Transverse colon (tissue), 4 donors: ENCODE results near the gene TTLL5. TPM values are rescaled to one million over a fixed set of nuclear protein-coding genes. Genes with fewer than 3 reads are reported as not detected.

ENCODE experiments used
- DNase-seq: peaks from one replicate; pipeline ENCODE4 v3.0.0-alpha.2; 2019
- H3K27ac ChIP-seq, 4 donors: fragments of 200-600 bp; sonication (generic); 2 replicates each; pipeline ENCODE4 v1.5.1; 2016 to 2018; ENCODE audit warnings: inconsistent platforms in 4 of 4
- H3K27me3 ChIP-seq: fragments of 200-600 bp; sonication (generic); 2 replicates; pipeline ENCODE4 v1.5.1; 2017; ENCODE audit warnings: inconsistent platforms
- H3K36me3 ChIP-seq, 4 donors: fragments of 200-600 bp; sonication (generic); 2 replicates each; pipeline ENCODE4 v1.5.1; 2017 to 2019; ENCODE audit warnings: inconsistent platforms in 4 of 4
- H3K4me1 ChIP-seq, 4 donors: fragments of 200-600 bp; sonication (generic); 2 replicates each; pipeline ENCODE4 v1.5.1; 2017 to 2020; ENCODE audit warnings: inconsistent platforms in 4 of 4
- H3K4me3 ChIP-seq, 4 donors: fragments of 200-600 bp; sonication (generic); 1 replicate in 1 of 4; 2 replicates in 3 of 4; pipeline versions ENCODE4 v1.5.1 to v1.6.1; 2017 to 2019; ENCODE audit warnings: inconsistent platforms in 4 of 4
- H3K9me3 ChIP-seq, 2 donors: fragments of 200-600 bp; sonication (generic); 2 replicates each; pipeline ENCODE4 v1.5.1; 2017 to 2019; ENCODE audit warnings: inconsistent platforms in 2 of 2
- EP300 ChIP-seq: sonication (generic); formaldehyde crosslinking; IDR thresholded peaks from one replicate; pipeline ENCODE4 v1.6.1; 2017; ENCODE audit warnings: antibody characterized with exemption, low read depth
- POLR2A ChIP-seq: fragments of 450-650 bp; IDR thresholded peaks from one replicate; pipeline ENCODE4 v1.6.1; 2016; ENCODE audit warnings: antibody characterized with exemption, mild to moderate bottlenecking, moderate library complexity
- POLR2AphosphoS5 ChIP-seq, 3 donors: sonication (generic); formaldehyde crosslinking; IDR thresholded peaks; one replicate each; pipeline ENCODE4 v1.6.1; 2016; ENCODE audit warnings: antibody characterized with exemption in 3 of 3
- WGBS, 2 donors: methylation state at CpG; one replicate each; pipeline ENCODE4 v1.1.5; 2018; ENCODE audit warnings: low coverage in 1 of 2; 5-methylcytosine and 5-hydroxymethylcytosine counted together
- in situ Hi-C, 4 donors: fragments of 200-750 bp; cut with MboI; loops; one replicate each; pipeline versions ENCODE4 v1.15.0 to v1.15.1; 2017; ENCODE audit warnings: low sequenced_read_pairs in 3 of 4, low pct_ligation_motif_present in 1 of 4, low pct_unique_long_range_greater_than_20kb in 1 of 4
- intact Hi-C: fragments of 100-400 bp; cut with DNase I; formaldehyde crosslinking; loops from one replicate; pipeline ENCODE4 v1.15.1; 2023; ENCODE audit warnings: low total_unique reads
- total RNA-seq, 4 donors: library from RNA; depleted of rRNA; stranded (reverse); fragments of >200 nt; gene quantifications; one replicate each; pipeline ENCODE4 v1.1.0, GENCODE V29; 2016
- TF ChIP-seq, protein P1 (sequence below), 5 experiments: fragments of 200-600 bp in 3 of 5; fragments of 450-650 bp in 2 of 5; sonication (generic) in 3 of 5; IDR thresholded peaks; 1 replicate in 2 of 5; 2 replicates in 3 of 5; pipeline ENCODE4 v1.5.1; 2016 to 2017; ENCODE audit warnings: antibody characterized with exemption in 5 of 5, inconsistent platforms in 3 of 5, mild to moderate bottlenecking in 2 of 5, moderate library complexity in 1 of 5

Gene TTLL5
- total RNA-seq, 4 donors from 2014 or later, result 16.1 to 264 (median 40.8) TPM

DNA sequence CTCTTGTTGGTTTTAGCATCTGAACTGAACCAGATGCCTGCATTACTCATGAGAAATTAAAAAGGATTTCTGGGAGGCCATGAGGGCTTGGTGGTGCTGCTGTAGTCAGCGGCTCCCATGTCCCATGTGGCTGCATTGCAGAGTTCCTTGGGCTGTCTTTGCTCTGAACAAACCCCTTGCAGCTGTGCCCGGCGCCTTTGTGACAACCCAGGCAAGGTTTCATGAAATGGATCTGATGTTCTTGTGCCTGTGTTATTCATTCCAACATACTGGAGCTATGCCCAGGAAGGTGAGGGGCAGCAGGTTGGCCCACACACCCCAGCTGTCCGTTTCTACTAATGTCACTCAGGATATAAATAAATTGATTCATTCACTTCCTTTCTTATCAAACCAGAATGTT, 280.0 kb downstream of the TTLL5 start:
- H3K36me3 ChIP-seq, result no peaks in the 10 kb centered on the region

DNA sequence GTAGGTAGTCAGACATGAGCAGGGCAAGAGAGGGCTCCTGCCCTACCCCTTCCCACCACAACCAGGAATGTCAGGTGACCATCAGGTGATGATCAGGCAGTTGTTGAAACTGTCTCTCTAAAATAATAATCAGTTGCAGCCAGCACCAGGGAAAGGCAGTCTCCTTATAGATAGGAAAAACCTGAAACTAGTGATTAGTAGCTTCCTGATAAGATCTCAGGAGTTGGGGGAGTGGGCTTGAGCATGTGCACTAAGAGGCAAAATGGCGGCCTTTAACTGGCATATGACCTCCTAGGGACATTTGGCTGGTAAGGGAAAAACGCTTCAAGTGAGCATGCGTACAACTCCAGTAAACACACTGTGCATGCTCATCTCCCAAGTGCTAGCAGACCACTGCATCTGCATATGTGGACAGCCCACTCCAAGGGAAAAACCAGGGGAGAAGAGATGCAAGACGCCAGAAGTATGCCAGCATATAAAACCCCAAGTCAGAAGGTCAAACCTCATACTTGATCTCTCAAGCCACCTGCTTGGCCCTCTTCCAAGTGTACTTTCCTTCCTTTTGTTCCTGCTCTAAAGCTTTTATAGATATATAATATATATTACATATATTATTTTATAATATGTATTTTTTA, 283.7 kb downstream of the TTLL5 start:
- no peak overlapping the region for H3K27ac ChIP-seq
- DNase-seq, result no peak
- 67 to 87% methylated on average over 1 to 4 of the region's 4 CpGs for WGBS, 2 donors
- intact Hi-C loops, result no loop called here
- in situ Hi-C loops, result no loop called here
- TF ChIP-seq POLR2A (no peak), EP300 (no peak), POLR2AphosphoS5 (IDR thresholded peaks at IDR 0.05) (no peak)
- TF ChIP-seq, protein P1, sequence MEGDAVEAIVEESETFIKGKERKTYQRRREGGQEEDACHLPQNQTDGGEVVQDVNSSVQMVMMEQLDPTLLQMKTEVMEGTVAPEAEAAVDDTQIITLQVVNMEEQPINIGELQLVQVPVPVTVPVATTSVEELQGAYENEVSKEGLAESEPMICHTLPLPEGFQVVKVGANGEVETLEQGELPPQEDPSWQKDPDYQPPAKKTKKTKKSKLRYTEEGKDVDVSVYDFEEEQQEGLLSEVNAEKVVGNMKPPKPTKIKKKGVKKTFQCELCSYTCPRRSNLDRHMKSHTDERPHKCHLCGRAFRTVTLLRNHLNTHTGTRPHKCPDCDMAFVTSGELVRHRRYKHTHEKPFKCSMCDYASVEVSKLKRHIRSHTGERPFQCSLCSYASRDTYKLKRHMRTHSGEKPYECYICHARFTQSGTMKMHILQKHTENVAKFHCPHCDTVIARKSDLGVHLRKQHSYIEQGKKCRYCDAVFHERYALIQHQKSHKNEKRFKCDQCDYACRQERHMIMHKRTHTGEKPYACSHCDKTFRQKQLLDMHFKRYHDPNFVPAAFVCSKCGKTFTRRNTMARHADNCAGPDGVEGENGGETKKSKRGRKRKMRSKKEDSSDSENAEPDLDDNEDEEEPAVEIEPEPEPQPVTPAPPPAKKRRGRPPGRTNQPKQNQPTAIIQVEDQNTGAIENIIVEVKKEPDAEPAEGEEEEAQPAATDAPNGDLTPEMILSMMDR (IDR thresholded peaks at IDR 0.05), result no peak
- H3K36me3 ChIP-seq, result no peaks in the 10 kb centered on the region
- no peak overlapping the region for H3K4me3 ChIP-seq
- H3K4me1 ChIP-seq, result no peaks in the 10 kb centered on the region
- no peaks in the 10 kb centered on the region for H3K9me3 ChIP-seq
- H3K27me3 ChIP-seq, result no peaks in the 10 kb centered on the region

More for the DNA sequence above, 280.0 kb downstream of the TTLL5 start:
- in situ Hi-C loops (no loop called here), intact Hi-C loops (no loop called here)
- Histone ChIP-seq H3K4me3 (no peak overlapping the region), H3K4me1 (no peaks in the 10 kb centered on the region), H3K27ac (no peak overlapping the region), H3K27me3 (no peaks in the 10 kb centered on the region), H3K9me3 (no peaks in the 10 kb centered on the region)
- no peak for TF ChIP-seq POLR2AphosphoS5 (IDR thresholded peaks at IDR 0.05)
- DNase-seq, result no peak
- 90 to 100% methylated on average over 1 to 4 of the region's 4 CpGs for WGBS, 2 donors

DNA sequence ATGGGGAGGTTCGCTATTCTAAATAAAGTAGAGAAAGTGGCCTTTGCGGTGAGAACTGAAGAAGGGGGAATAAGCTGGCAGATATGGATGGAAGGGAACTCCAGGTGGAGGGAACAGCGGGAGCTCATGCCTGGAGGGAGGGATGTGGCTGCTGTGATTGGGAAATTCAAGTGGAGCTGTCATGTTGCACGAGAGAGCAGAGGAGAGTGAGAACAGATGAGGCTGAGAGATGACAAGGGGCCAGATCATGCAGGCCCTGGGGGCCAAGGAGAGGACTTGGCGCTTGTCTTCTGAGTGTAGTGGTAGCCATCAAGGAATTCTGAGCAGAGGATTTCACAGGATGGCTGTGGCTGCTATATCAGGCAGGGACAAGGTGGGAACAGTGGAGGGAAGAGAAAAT, 285.7 kb downstream of the TTLL5 start:
- in situ Hi-C loops (no loop called here), intact Hi-C loops (no loop called here)
- DNase-seq, result no peak
- Histone ChIP-seq H3K27me3 (no peaks in the 10 kb centered on the region), H3K4me3 (no peak overlapping the region), H3K36me3 (no peaks in the 10 kb centered on the region), H3K4me1 (no peaks in the 10 kb centered on the region), H3K9me3 (no peaks in the 10 kb centered on the region), H3K27ac (no peak overlapping the region)
- 93 to 97% methylated on average over 5 of the region's 5 CpGs for WGBS, 2 donors
- TF ChIP-seq, protein P1 (IDR thresholded peaks at IDR 0.05), result no peak
- TF ChIP-seq POLR2AphosphoS5 (IDR thresholded peaks at IDR 0.05) (no peak), EP300 (no peak), POLR2A (no peak)

DNA sequence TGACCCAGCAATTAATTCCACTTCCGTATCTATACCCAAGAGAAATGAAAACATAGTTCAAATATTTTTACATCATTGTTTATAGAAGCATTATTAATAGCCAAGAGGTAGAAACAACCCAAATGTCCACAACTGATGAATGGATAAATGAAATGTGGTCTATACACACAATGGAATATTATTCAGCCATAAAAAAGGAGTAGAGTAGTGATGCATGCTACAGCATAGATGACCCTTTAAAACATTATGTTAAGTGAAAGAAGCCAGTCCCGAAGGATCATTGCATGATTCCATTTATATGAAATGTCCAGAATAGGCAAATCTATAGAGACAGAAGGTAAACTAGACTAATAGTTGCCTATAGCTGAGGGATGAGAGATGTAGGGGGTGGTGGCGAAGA, 291.4 kb downstream of the TTLL5 start:
- TF ChIP-seq POLR2A, result no peak
- TF ChIP-seq, protein P1 (IDR thresholded peaks at IDR 0.05), result no peak
- TF ChIP-seq POLR2AphosphoS5 (IDR thresholded peaks at IDR 0.05), result no peak
- TF ChIP-seq EP300, result no peak

More for the DNA sequence above, 291.4 kb downstream of the TTLL5 start:
- Histone ChIP-seq H3K27ac (no peak overlapping the region), H3K4me3 (no peak overlapping the region), H3K36me3 (no peaks in the 10 kb centered on the region), H3K9me3 (no peaks in the 10 kb centered on the region), H3K27me3 (no peaks in the 10 kb centered on the region), H3K4me1 (no peaks in the 10 kb centered on the region)
- in situ Hi-C loops, result loop anchor here in 1 of 4 donors (25.0 kb wide), 1 partner anchor 165 kb away; no protein-coding TSS in a partner anchor
- no peak for DNase-seq
- intact Hi-C loops, result no loop called here
- WGBS, 2 donors, result 90 to 96% methylated on average over 3 of the region's 3 CpGs
